ENCODE data around the gene HNRNPLL.
"Not testable (repeated sequence)": the region's sequence is repeated elsewhere in the genome, so short reads cannot be mapped to it uniquely, and the experiment has no call there.

Gene HNRNPLL

GRCh38 chr2:38602732-38603401, at the start of gene HNRNPLL:
Gene HNRNPLL, minus strand, starts transcription at chr2:38602928. Its CDS starts 302 bp downstream, at chr2:38602626.
- peak; percentile 95 for DNase-seq

GRCh38 chr2:38650717-38651116, 48.0 kb upstream of the HNRNPLL start:
- no peak for DNase-seq

- DNase-seq = no peak
Measured at GRCh38 chr2:38650012-38650411, 47.3 kb upstream of the HNRNPLL start.

GRCh38 chr2:38649176-38649728, 46.5 kb upstream of the HNRNPLL start:
- no peak for DNase-seq

GRCh38 chr2:38648107-38648761, 45.5 kb upstream of the HNRNPLL start:
- no peak for DNase-seq

- not testable (repeated sequence) for DNase-seq
Measured at GRCh38 chr2:38643683-38644511, 41.2 kb upstream of the HNRNPLL start.

GRCh38 chr2:38643021-38643671, 40.4 kb upstream of the HNRNPLL start:
- DNase-seq = no peak

- not testable (repeated sequence) for DNase-seq
Measured at GRCh38 chr2:38642373-38643017, 39.8 kb upstream of the HNRNPLL start.

GRCh38 chr2:38636069-38636468, 33.3 kb upstream of the HNRNPLL start:
- no peak for DNase-seq

- no peak for DNase-seq
Measured at GRCh38 chr2:38635139-38635538, 32.4 kb upstream of the HNRNPLL start.

GRCh38 chr2:38634684-38635083, 32.0 kb upstream of the HNRNPLL start:
- no peak for DNase-seq

GRCh38 chr2:38633895-38634294, 31.2 kb upstream of the HNRNPLL start:
- DNase-seq = no peak

- DNase-seq = no peak
Measured at GRCh38 chr2:38632980-38633379, 30.3 kb upstream of the HNRNPLL start.

GRCh38 chr2:38631976-38632375, 29.2 kb upstream of the HNRNPLL start:
- DNase-seq = no peak

- no peak for DNase-seq
Measured at GRCh38 chr2:38629684-38630083, 27.0 kb upstream of the HNRNPLL start.

GRCh38 chr2:38627391-38627790, 24.7 kb upstream of the HNRNPLL start:
- no peak for DNase-seq

- no peak for DNase-seq
Measured at GRCh38 chr2:38626326-38627035, 23.8 kb upstream of the HNRNPLL start.

- DNase-seq = no peak
Measured at GRCh38 chr2:38622210-38622609, 19.5 kb upstream of the HNRNPLL start.

GRCh38 chr2:38621018-38621417, 18.3 kb upstream of the HNRNPLL start:
- no peak for DNase-seq

GRCh38 chr2:38620282-38620977, 17.7 kb upstream of the HNRNPLL start:
- no peak for DNase-seq
